Mucosa of descending colon (tissue), 3 donors: ENCODE measurements around the gene SORCS2. TPM values are rescaled to one million over a fixed set of nuclear protein-coding genes. Genes with fewer than 3 reads are reported as not detected.

Experiments
- ATAC-seq: fragments of 200-7000 bp; cut with Tn5 transposase; one replicate; pipeline ENCODE4 v1.9.1; 2020; ENCODE audit warnings: mild to moderate bottlenecking, moderate library complexity
- DNase-seq, 3 donors: peaks; one replicate each; pipeline ENCODE4 v3.0.0-alpha.2; 2020
- H3K36me3 ChIP-seq: fragments of 200-600 bp; one replicate; pipeline ENCODE4 v1.8.0; 2021; ENCODE audit warnings: low read depth, mild to moderate bottlenecking
- H3K4me1 ChIP-seq: fragments of 200-600 bp; one replicate; pipeline ENCODE4 v1.8.0; 2021; ENCODE audit warnings: low read depth, mild to moderate bottlenecking
- H3K4me3 ChIP-seq: fragments of 200-600 bp; one replicate; pipeline ENCODE4 v1.8.0; 2021; ENCODE audit warnings: mild to moderate bottlenecking
- H3K9me3 ChIP-seq: fragments of 200-600 bp; one replicate; pipeline ENCODE4 v1.8.0; 2021; ENCODE audit warnings: mild to moderate bottlenecking
- CTCF ChIP-seq: fragments of 200-600 bp; IDR thresholded peaks from one replicate; pipeline ENCODE4 v1.8.0; 2022; ENCODE audit warnings: antibody characterized with exemption, mild to moderate bottlenecking
- intact Hi-C, 2 donors: fragments of 100-400 bp; cut with DNase I in 1 of 2; cut with micrococcal nuclease in 1 of 2; formaldehyde crosslinking; loops; one replicate each; pipeline versions ENCODE4 v1.11.0 to v1.11.1; 2022; cut with DNase I, micrococcal nuclease
- total RNA-seq, 3 donors: library from RNA; stranded (reverse); fragmentation: NEBNext Ultra II Directional in 2 of 3; extraction: Animal tissue kit (Norgen Biotek cat#: 25700) in 2 of 3; gene quantifications; one replicate each; pipeline versions ENCODE4 v1.2.1 to v1.2.4, GENCODE V29; 2021 to 2023
- donor health status: DM: no; HTN: no; CAD: no; lungs with moderate emphysema.
- donor health status: DM: no; HTN: no; CAD: no.
- donor health status: DM: no; HTN: yes; CAD: no.

Gene SORCS2
- total RNA-seq, 3 donors from 2014 or later, result 0.20 to 3.1 (median 1.5) TPM

- H3K4me3 ChIP-seq, result no peak overlapping the region
- DNase-seq, result no peak
- no peak for TF ChIP-seq CTCF
- no peak for ATAC-seq
- H3K9me3 ChIP-seq, result no peaks in the 10 kb centered on the region
- no peaks in the 10 kb centered on the region for H3K4me1 ChIP-seq
- intact Hi-C loops, result no loop called here
- no peaks in the 10 kb centered on the region for H3K36me3 ChIP-seq
Measured at GRCh38 chr4:7624396-7624980, 432.1 kb downstream of the SORCS2 start.

DNA sequence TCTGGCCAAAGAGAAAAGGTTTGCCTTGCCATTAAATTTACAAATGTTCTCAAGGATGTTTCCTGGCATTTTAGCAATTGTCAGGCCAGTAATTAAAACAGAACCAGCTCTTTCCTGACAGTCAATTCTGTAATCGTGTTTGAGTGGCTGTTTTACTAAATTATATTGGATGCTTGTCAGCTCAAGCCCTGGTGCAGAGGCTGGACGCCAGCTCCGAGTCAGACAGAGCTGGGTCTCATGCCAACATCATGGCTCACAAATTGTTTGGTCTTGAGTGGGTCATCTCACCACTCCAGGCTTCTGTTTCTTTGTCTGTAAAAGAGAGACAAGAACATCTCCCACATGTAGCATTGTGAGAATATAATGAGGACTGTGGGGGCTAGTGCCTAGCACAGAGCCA is 432.7 kb downstream of the SORCS2 start:
- no peaks in the 10 kb centered on the region for H3K4me1 ChIP-seq
- H3K36me3 ChIP-seq, result no peaks in the 10 kb centered on the region
- no peak overlapping the region for H3K4me3 ChIP-seq
- ATAC-seq (no peak), DNase-seq (no peak)
- TF ChIP-seq CTCF, result no peak
- intact Hi-C loops, result no loop called here
- no peaks in the 10 kb centered on the region for H3K9me3 ChIP-seq

DNA sequence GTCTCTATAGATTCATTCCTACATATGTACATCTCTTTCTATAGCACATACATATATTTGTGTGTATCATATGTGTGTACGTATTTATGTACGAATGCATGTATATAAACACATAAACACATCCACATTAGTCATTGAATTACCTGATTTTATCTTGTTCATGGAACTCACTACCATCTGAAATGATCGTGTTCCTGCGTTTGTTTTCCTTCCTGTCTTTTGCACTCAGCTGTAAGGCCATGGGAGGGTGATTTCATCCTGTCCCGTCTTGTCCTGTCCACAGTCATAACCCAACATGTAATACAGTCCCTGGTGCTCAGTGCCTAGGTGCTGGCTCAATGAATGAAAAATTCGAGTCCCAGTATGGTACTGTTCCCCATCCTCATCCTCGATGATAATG is 434.2 kb downstream of the SORCS2 start:
- Histone ChIP-seq H3K4me1 (no peaks in the 10 kb centered on the region), H3K4me3 (no peak overlapping the region), H3K9me3 (no peaks in the 10 kb centered on the region), H3K36me3 (no peaks in the 10 kb centered on the region)
- DNase-seq, result no peak
- TF ChIP-seq CTCF, result no peak
- ATAC-seq, result no peak
- intact Hi-C loops, result no loop called here

DNA sequence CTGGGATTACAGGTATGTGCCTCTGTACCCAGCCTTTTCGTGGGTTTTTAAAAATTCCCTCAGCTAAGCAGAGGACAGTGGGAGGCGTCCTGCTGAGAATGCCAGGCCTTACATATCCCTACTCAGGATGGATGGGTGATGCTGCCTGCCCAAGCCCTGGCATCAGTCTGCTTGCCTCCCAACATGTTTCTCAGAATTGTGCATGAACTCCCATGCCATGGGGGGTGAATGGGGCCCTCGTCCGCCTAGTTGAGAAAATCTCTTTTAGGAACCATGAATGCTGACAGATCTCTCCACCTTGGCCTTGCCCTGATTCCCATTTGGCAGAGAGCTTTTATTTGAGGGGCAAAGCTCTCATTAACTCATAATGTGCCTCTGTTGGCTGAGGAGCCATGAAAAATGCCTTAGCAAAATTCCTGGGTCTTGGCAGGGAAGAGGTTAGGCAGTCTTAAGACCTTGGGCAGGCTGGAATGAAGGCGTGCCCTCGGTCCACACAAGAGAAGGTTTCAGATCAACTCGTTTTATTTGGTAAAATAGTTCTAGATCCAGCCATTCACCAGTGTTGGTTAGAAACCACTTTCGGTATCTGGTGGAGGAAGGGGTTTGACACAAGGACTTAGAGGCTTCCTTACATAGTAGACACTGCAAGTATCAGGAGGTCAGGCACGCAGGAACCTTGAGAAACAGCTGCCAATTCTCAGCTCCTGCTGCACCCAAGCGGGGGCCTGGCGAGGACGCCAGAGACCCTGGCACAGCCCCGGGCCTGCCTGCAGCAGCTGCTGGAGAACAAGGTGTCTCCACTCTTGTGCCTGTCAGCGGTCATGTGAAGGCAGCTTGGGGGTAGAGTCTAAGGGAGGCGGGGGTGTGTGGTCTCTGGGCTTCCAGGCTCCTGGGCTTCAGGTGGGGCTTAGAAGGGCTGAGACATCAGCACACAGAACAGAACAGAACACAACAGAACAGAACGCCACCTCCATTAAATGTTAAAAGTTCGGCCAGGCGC is 435.2 kb downstream of the SORCS2 start:
- DNase-seq (no peak), ATAC-seq (no peak)
- intact Hi-C loops, result no loop called here
- no peak overlapping the region for H3K4me3 ChIP-seq
- TF ChIP-seq CTCF, result no peak
- H3K9me3 ChIP-seq, result no peaks in the 10 kb centered on the region
- no peaks in the 10 kb centered on the region for H3K4me1 ChIP-seq
- no peaks in the 10 kb centered on the region for H3K36me3 ChIP-seq

DNA sequence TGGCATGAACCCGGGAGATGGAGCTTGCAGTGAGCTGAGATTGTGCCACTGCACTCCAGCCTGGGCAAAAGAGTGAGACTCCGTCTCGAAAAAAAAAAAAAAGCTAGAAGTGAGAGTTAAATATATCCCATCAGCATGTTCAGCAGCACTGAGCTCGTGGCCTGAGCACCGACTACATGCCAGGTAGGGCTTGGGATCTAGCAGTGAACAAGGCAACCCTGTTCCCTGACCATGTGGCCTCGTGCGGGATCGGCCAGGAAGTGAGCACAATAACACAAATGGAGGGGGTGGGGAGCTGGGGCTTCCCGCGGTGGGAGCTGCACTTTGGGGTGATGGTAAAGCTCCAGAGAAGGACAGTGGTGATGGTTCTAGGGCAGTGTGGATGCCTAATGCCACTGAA is 436.1 kb downstream of the SORCS2 start:
- H3K4me3 ChIP-seq, result no peak overlapping the region
- intact Hi-C loops, result no loop called here
- no peaks in the 10 kb centered on the region for H3K9me3 ChIP-seq
- DNase-seq (no peak), ATAC-seq (no peak)
- no peaks in the 10 kb centered on the region for H3K36me3 ChIP-seq
- H3K4me1 ChIP-seq, result no peaks in the 10 kb centered on the region
- no peak for TF ChIP-seq CTCF
